GM12878 (cell line): ENCODE results near the gene PLOD2.

Experiments used
- ATF2 ChIP-seq: IDR thresholded peaks from 2 replicates; pipeline ENCODE4 v1.6.1; 2012; ENCODE audit warnings: low read length, inconsistent platforms
- BCL3 ChIP-seq: IDR thresholded peaks from 2 replicates; pipeline ENCODE4 v1.6.1; 2011; ENCODE audit warnings: borderline replicate concordance, low read depth, mild to moderate bottlenecking, moderate library complexity, low read length; ENCODE audit not compliant: insufficient read depth, poor library complexity, severe bottlenecking
- CBFB ChIP-seq: IDR thresholded peaks from 2 replicates; pipeline ENCODE4 v1.6.1; 2016; ENCODE audit warnings: antibody characterized with exemption, low read depth
- EED ChIP-seq: sonication (generic); IDR thresholded peaks from 2 replicates; pipeline ENCODE4 v1.6.1; 2016; ENCODE audit warnings: antibody characterized with exemption, low read depth
- JUND ChIP-seq: IDR thresholded peaks from 2 replicates; pipeline ENCODE4 v1.6.1; 2012; ENCODE audit warnings: low read depth, mild to moderate bottlenecking, low read length, improper control_type of control experiment, moderate library complexity
- POLR2A ChIP-seq: IDR thresholded peaks from 2 replicates; pipeline ENCODE4 v1.6.1; 2011; ENCODE audit warnings: low read depth, mild to moderate bottlenecking, low read length
- POLR2AphosphoS5 ChIP-seq: IDR thresholded peaks from 2 replicates; pipeline ENCODE4 v1.6.1; 2011; ENCODE audit warnings: mild to moderate bottlenecking, low read length, inconsistent platforms
- RB1 ChIP-seq: fragments of 450-650 bp; formaldehyde crosslinking; IDR thresholded peaks from 2 replicates; pipeline ENCODE4 v1.6.1; 2017; ENCODE audit warnings: mild to moderate bottlenecking, borderline replicate concordance
- ZSCAN29 ChIP-seq: fragments of 450-650 bp; IDR thresholded peaks from 2 replicates; pipeline ENCODE4 v1.6.1; 2017; ENCODE audit warnings: mild to moderate bottlenecking, moderate library complexity
- TF ChIP-seq, protein P1 (sequence below), 3 experiments: IDR thresholded peaks in 2 of 3; conservative IDR thresholded peaks in 1 of 3; 2 replicates each; pipeline ENCODE4 v1.5.1; 2011; ENCODE audit warnings: low read depth in 3 of 3, low read length in 3 of 3, mild to moderate bottlenecking in 3 of 3, control low read depth in 2 of 3, moderate library complexity in 2 of 3, inconsistent platforms in 1 of 3, mixed read lengths in 1 of 3; ENCODE audit not compliant: control insufficient read depth in 2 of 3, insufficient read depth in 1 of 3; ENCODE audit errors: extremely low read depth in 1 of 3
- TF ChIP-seq, protein P2 (sequence below): fragments of 450-650 bp; IDR thresholded peaks from 2 replicates; pipeline ENCODE4 v1.6.1; 2017; ENCODE audit warnings: mild to moderate bottlenecking

GRCh38 chr3:146166826-146167225, 5.8 kb upstream of the PLOD2 start:
- no peak for TF ChIP-seq ZSCAN29
- TF ChIP-seq JUND: no peak
- no peak for TF ChIP-seq ATF2
- no peak for TF ChIP-seq CBFB
- TF ChIP-seq, protein P1, sequence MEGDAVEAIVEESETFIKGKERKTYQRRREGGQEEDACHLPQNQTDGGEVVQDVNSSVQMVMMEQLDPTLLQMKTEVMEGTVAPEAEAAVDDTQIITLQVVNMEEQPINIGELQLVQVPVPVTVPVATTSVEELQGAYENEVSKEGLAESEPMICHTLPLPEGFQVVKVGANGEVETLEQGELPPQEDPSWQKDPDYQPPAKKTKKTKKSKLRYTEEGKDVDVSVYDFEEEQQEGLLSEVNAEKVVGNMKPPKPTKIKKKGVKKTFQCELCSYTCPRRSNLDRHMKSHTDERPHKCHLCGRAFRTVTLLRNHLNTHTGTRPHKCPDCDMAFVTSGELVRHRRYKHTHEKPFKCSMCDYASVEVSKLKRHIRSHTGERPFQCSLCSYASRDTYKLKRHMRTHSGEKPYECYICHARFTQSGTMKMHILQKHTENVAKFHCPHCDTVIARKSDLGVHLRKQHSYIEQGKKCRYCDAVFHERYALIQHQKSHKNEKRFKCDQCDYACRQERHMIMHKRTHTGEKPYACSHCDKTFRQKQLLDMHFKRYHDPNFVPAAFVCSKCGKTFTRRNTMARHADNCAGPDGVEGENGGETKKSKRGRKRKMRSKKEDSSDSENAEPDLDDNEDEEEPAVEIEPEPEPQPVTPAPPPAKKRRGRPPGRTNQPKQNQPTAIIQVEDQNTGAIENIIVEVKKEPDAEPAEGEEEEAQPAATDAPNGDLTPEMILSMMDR (IDR thresholded peaks at IDR 0.05 in 2 of 3, conservative IDR thresholded peaks at IDR 0.05 in 1 of 3; ENCODE audit: control insufficient read depth in 2 of 3, extremely low read depth in 1 of 3, insufficient read depth in 1 of 3, low read depth in 3 of 3, low read length in 3 of 3): no peak
- TF ChIP-seq, protein P2, sequence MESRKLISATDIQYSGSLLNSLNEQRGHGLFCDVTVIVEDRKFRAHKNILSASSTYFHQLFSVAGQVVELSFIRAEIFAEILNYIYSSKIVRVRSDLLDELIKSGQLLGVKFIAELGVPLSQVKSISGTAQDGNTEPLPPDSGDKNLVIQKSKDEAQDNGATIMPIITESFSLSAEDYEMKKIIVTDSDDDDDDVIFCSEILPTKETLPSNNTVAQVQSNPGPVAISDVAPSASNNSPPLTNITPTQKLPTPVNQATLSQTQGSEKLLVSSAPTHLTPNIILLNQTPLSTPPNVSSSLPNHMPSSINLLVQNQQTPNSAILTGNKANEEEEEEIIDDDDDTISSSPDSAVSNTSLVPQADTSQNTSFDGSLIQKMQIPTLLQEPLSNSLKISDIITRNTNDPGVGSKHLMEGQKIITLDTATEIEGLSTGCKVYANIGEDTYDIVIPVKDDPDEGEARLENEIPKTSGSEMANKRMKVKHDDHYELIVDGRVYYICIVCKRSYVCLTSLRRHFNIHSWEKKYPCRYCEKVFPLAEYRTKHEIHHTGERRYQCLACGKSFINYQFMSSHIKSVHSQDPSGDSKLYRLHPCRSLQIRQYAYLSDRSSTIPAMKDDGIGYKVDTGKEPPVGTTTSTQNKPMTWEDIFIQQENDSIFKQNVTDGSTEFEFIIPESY: no peak
- no peak for TF ChIP-seq POLR2AphosphoS5
- no peak for TF ChIP-seq EED
- no peak for TF ChIP-seq BCL3
- no peak for TF ChIP-seq POLR2A
- TF ChIP-seq RB1: no peak
